A549 (cell line): Measurements from ENCODE around the gene RAB26. TPM values are rescaled to one million over a fixed set of nuclear protein-coding genes. Genes with fewer than 3 reads are reported as not detected.

ENCODE experiments used
- ATAC-seq, 2 experiments: fragments of 200-7000 bp in 1 of 2; fragments of >200 bp in 1 of 2; cut with Nextera tagmentation in 1 of 2; cut with Tn5 transposase in 1 of 2; 3 replicates each; pipeline versions ENCODE4 v1.8.0 to v1.9.1; 2018 to 2020; ENCODE audit warnings: mild to moderate bottlenecking in 1 of 2, moderate library complexity in 1 of 2
- CTCF ChIA-PET: fragments of 300-600 bp; sonication (Branson Sonifier 250); formaldehyde crosslinking; extraction: SDS; loops from one replicate; lab custom pipeline; 2021; ENCODE audit warnings: antibody characterized with exemption, inconsistent platforms; lab: Yijun Ruan, JAX
- POLR2A ChIA-PET: fragments of 350-600 bp; formaldehyde crosslinking; extraction: SDS; loops from one replicate; lab custom pipeline; 2021; ENCODE audit warnings: antibody characterized with exemption, inconsistent platforms; lab: Yijun Ruan, JAX
- DNase-seq, 2 experiments: peaks; one replicate each; pipeline versions ENCODE4 v3.0.0 to v3.0.0-alpha.2; 2011 to 2016; ENCODE audit warnings: low read depth in 1 of 2, low spot score in 1 of 2
- FAIRE-seq: peaks from 2 replicates; lab custom pipeline; 2011; peaks lifted over from hg19 to GRCh38; lab: Jason Lieb, UNC
- H3K27ac ChIP-seq, 2 experiments: fragments of >200 bp; sonication (Bioruptor Twin); formaldehyde crosslinking; 3 replicates each; pipeline ENCODE4 v1.5.1; 2016 to 2017
- H3K4me1 ChIP-seq: fragments of >200 bp; sonication (Bioruptor Twin); formaldehyde crosslinking; 3 replicates; pipeline ENCODE4 v1.6.1; 2016
- H3K4me2 ChIP-seq: fragments of >200 bp; sonication (Bioruptor Twin); formaldehyde crosslinking; 3 replicates; pipeline ENCODE4 v1.6.1; 2016
- H3K4me3 ChIP-seq: fragments of >200 bp; sonication (Bioruptor Twin); formaldehyde crosslinking; 3 replicates; pipeline ENCODE4 v1.5.1; 2016
- H3K9me3 ChIP-seq: fragments of >200 bp; sonication (Bioruptor Twin); formaldehyde crosslinking; 3 replicates; pipeline ENCODE4 v1.6.1; 2016
- CHD4 ChIP-seq: fragments of 200-600 bp; sonication (generic); IDR thresholded peaks from 2 replicates; pipeline ENCODE4 v1.6.1; 2016; ENCODE audit warnings: antibody characterized with exemption, mild to moderate bottlenecking, borderline replicate concordance
- CTCF ChIP-seq: fragments of >200 bp; sonication (Bioruptor Twin); formaldehyde crosslinking; IDR thresholded peaks from 3 replicates; pipeline ENCODE4 v1.5.1; 2016
- EHF ChIP-seq: fragments of 250-450 bp; sonication (Bioruptor Pico); IDR thresholded peaks from 2 replicates; pipeline ENCODE4 v1.5.0; 2020; ENCODE audit warnings: mild to moderate bottlenecking
- ESRRA ChIP-seq: fragments of 150-350 bp; IDR thresholded peaks from 2 replicates; pipeline ENCODE4 v1.6.1; 2014; ENCODE audit warnings: mild to moderate bottlenecking, low read length, borderline replicate concordance
- FOXS1 ChIP-seq: fragments of 250-450 bp; sonication (Bioruptor Pico); IDR thresholded peaks from 2 replicates; pipeline ENCODE4 v1.5.0; 2020; ENCODE audit warnings: mild to moderate bottlenecking, moderate library complexity
- GATA3 ChIP-seq: IDR thresholded peaks from 2 replicates; pipeline ENCODE4 v1.6.1; 2012; ENCODE audit warnings: borderline replicate concordance
- HDAC2 ChIP-seq: fragments of 200-600 bp; sonication (generic); IDR thresholded peaks from 2 replicates; pipeline ENCODE4 v1.6.1; 2016
- HEYL ChIP-seq: fragments of 250-450 bp; sonication (Bioruptor Pico); IDR thresholded peaks from 2 replicates; pipeline ENCODE4 v1.8.0; 2021; ENCODE audit warnings: mild to moderate bottlenecking, moderate library complexity
- KDM1A ChIP-seq: fragments of 200-600 bp; sonication (generic); IDR thresholded peaks from 2 replicates; pipeline ENCODE4 v1.6.1; 2016; ENCODE audit warnings: low read depth, mild to moderate bottlenecking
- KDM5A ChIP-seq: fragments of 200-600 bp; sonication (generic); IDR thresholded peaks from 2 replicates; pipeline ENCODE4 v1.6.1; 2016; ENCODE audit warnings: antibody characterized with exemption, mild to moderate bottlenecking
- MAX ChIP-seq: IDR thresholded peaks from 2 replicates; pipeline ENCODE4 v1.6.1; 2012
- MYC ChIP-seq: IDR thresholded peaks from 2 replicates; pipeline ENCODE4 v1.6.1; 2012; ENCODE audit warnings: mild to moderate bottlenecking, inconsistent platforms, low read length, improper control_type of control experiment, borderline replicate concordance
- NPAS2 ChIP-seq: fragments of 250-450 bp; sonication (Bioruptor Pico); IDR thresholded peaks from 2 replicates; pipeline ENCODE4 v1.8.0; 2022; ENCODE audit warnings: mild to moderate bottlenecking, moderate library complexity, borderline replicate concordance
- NR3C1 ChIP-seq: fragments of >200 bp; sonication (Bioruptor Twin); formaldehyde crosslinking; IDR thresholded peaks from 3 replicates; pipeline ENCODE4 v1.6.1; 2017
- POLR2A ChIP-seq: IDR thresholded peaks from 2 replicates; pipeline ENCODE4 v1.6.1; 2012; ENCODE audit warnings: mild to moderate bottlenecking, low read length
- POLR2AphosphoS2 ChIP-seq: conservative IDR thresholded peaks from 2 replicates; pipeline ENCODE4 v1.6.1; 2012; ENCODE audit warnings: low read length, improper control_type of control experiment, inconsistent platforms
- RAD21 ChIP-seq, 2 experiments: fragments of >200 bp in 1 of 2; sonication (Bioruptor Twin) in 1 of 2; formaldehyde crosslinking in 1 of 2; IDR thresholded peaks in 1 of 2; conservative IDR thresholded peaks in 1 of 2; 2 replicates in 1 of 2; 3 replicates in 1 of 2; pipeline ENCODE4 v1.6.1; 2012 to 2018; ENCODE audit warnings: inconsistent platforms in 1 of 2
- SMC3 ChIP-seq: fragments of >200 bp; sonication (Bioruptor Twin); formaldehyde crosslinking; IDR thresholded peaks from 3 replicates; pipeline ENCODE4 v1.6.1; 2018; ENCODE audit warnings: inconsistent platforms
- SREBF2 ChIP-seq: fragments of 450-650 bp; IDR thresholded peaks from 2 replicates; pipeline ENCODE4 v1.6.1; 2014; ENCODE audit warnings: mild to moderate bottlenecking, moderate library complexity
- ZFP36 ChIP-seq: fragments of 450-650 bp; IDR thresholded peaks from 2 replicates; pipeline ENCODE4 v1.6.1; 2014; ENCODE audit warnings: borderline replicate concordance; ENCODE audit not compliant: partially characterized antibody
- WGBS: methylation state at CpG from one replicate; pipeline ENCODE4 v1.1.6; 2017; ENCODE audit errors: missing lambda C conversion rate; 5-methylcytosine and 5-hydroxymethylcytosine counted together
- polyA plus RNA-seq, 4 experiments: library from polyadenylated mRNA; depleted of rRNA in 3 of 4; stranded (reverse); fragments of >200 nt; fragmentation: RNase III in 1 of 4; extraction: RNeasy Plus Mini Kit Qiagen cat#74134 plus additional on column Dnase treatment in 1 of 4; gene quantifications; 2 replicates in 3 of 4; 3 replicates in 1 of 4; pipeline ENCODE4 v1.2.3, GENCODE V29; 2011 to 2017

Gene RAB26
- polyA plus RNA-seq, 2 of the 4 experiments (the other 2 are of a cell fraction): 6.7 TPM

GRCh38 chr16:2194166-2194834, 45.9 kb downstream of the RAB26 start:
- whole genome bisulfite sequencing: 47% methylated on average over 11 of the region's 16 CpGs
- DNase-seq (peak; percentile 55 to 70), ATAC-seq (peak; percentile 3 to 13; a peak in 4 of 6 replicates), FAIRE-seq (no peak)
- Histone ChIP-seq H3K4me3 (no peak overlapping the region), H3K4me2 (no peak overlapping the region; the same call in 2 of the 3 replicates), H3K9me3 (no peaks in the 10 kb centered on the region), H3K27ac (no peak overlapping the region), H3K4me1 (peaks cover 18% of the 10 kb centered on the region)
- TF ChIP-seq NPAS2 (CRISPR knock-in tag) (no peak), HEYL (CRISPR knock-in tag) (no peak), SMC3 (no peak), EHF (CRISPR knock-in tag) (no peak), FOXS1 (CRISPR knock-in tag) (no peak), ZFP36 (no peak), GATA3 (no peak), NR3C1 (no peak)
- CTCF ChIA-PET: interaction anchor here (0.6 to 5.0 kb wide), 28 partner anchors 9 to 316 kb away, joined by 3 to 33 read pairs (median 6); partner anchors contain the start of genes BRICD5, ECI1 and MLST8
- POLR2A ChIA-PET: interaction anchor here (1.0 to 1.5 kb wide), 6 partner anchors 11 to 409 kb away, joined by 3 to 9 read pairs (median 6); partner anchors contain the start of genes ECI1, MLST8, PGP and TRAF7

- H3K9me3 ChIP-seq: no peaks in the 10 kb centered on the region
- H3K4me1 ChIP-seq: peaks cover 18% of the 10 kb centered on the region
- no peak for FAIRE-seq
- 14% methylated on average over 8 of the region's 10 CpGs for WGBS
- peak overlapping the region; percentile 97 for H3K4me2 ChIP-seq
- POLR2A ChIA-PET: interaction anchor here (1.0 to 2.0 kb wide), 7 partner anchors 10 to 408 kb away, joined by 3 to 17 read pairs (median 6); partner anchors contain the start of genes ECI1, MLST8, PGP and TRAF7
- TF ChIP-seq HDAC2: no peak
- no peak for TF ChIP-seq POLR2A
- TF ChIP-seq HEYL (CRISPR knock-in tag): no peak
- no peak for TF ChIP-seq KDM5A
- TF ChIP-seq KDM1A: peak; percentile 89
- TF ChIP-seq SMC3: peak; percentile 56; the same call in 2 of the 3 replicates
- TF ChIP-seq CTCF: peak; percentile 74
- peak; percentile 79; the same call in 1 of the 2 replicates for TF ChIP-seq CHD4
- TF ChIP-seq RAD21 (conservative IDR thresholded peaks at IDR 0.05 in 1 of 2, IDR thresholded peaks at IDR 0.05 in 1 of 2): peak; percentile 77 to 87
- TF ChIP-seq MYC: no peak
- no peak for TF ChIP-seq POLR2AphosphoS2
- TF ChIP-seq MAX: peak; percentile 29; the same call in 1 of the 2 replicates
- TF ChIP-seq ESRRA: 0 out of 2 replicates have a peak, but pooled peaks have one; percentile 33
- TF ChIP-seq SREBF2: no peak
- CTCF ChIA-PET: interaction anchor here (0.6 to 5.0 kb wide), 30 partner anchors 9 to 316 kb away, joined by 3 to 33 read pairs (median 6); partner anchors contain the start of genes BRICD5, ECI1 and MLST8
- H3K4me3 ChIP-seq: no peak overlapping the region
- no peak overlapping the region for H3K27ac ChIP-seq
- peak; percentile 69 to 82 for DNase-seq
- ATAC-seq: peak; percentile 64 to 88
These were observed 46.5 kb downstream of the RAB26 start for GRCh38 chr16:2194852-2195321.
